Measurements from ENCODE around the gene KPNA3.

KPNA3 gene

GRCh38 chr13:49679246-49679645 is 113.2 kb downstream of the KPNA3 start:
- DNase-seq: no peak
- intact Hi-C loops (cut with DNase I; ENCODE audit: low total_unique reads): no loop called here
- H3K27ac ChIP-seq: no peak overlapping the region

GRCh38 chr13:49678191-49678914 is 114.1 kb downstream of the KPNA3 start:
- H3K4me3 ChIP-seq: no peak overlapping the region
- intact Hi-C loops (cut with DNase I; ENCODE audit: low total_unique reads): no loop called here

More at GRCh38 chr13:49679246-49679645, 113.2 kb downstream of the KPNA3 start:
- TF ChIP-seq CTCF (IDR thresholded peaks at IDR 0.05): no peak
- Histone ChIP-seq H3K9me3 (no peaks in the 10 kb centered on the region), H3K4me1 (no peaks in the 10 kb centered on the region), H3K4me3 (no peak overlapping the region), H3K27me3 (no peaks in the 10 kb centered on the region), H3K36me3 (no peaks in the 10 kb centered on the region)

GRCh38 chr13:49676581-49677298 is 115.7 kb downstream of the KPNA3 start:
- Histone ChIP-seq H3K27me3 (no peaks in the 10 kb centered on the region), H3K4me3 (no peak overlapping the region), H3K27ac (no peak overlapping the region), H3K36me3 (no peaks in the 10 kb centered on the region), H3K4me1 (no peaks in the 10 kb centered on the region), H3K9me3 (no peaks in the 10 kb centered on the region)
- TF ChIP-seq CTCF (IDR thresholded peaks at IDR 0.05): no peak
- intact Hi-C loops (cut with DNase I; ENCODE audit: low total_unique reads): no loop called here
- DNase-seq: no peak

More at GRCh38 chr13:49678191-49678914, 114.1 kb downstream of the KPNA3 start:
- Histone ChIP-seq H3K27me3 (no peaks in the 10 kb centered on the region), H3K36me3 (no peaks in the 10 kb centered on the region), H3K9me3 (no peaks in the 10 kb centered on the region), H3K4me1 (no peaks in the 10 kb centered on the region), H3K27ac (no peak overlapping the region)
- no peak for TF ChIP-seq CTCF (IDR thresholded peaks at IDR 0.05)
- DNase-seq: no peak

GRCh38 chr13:49670828-49671227 is 121.7 kb downstream of the KPNA3 start:
- DNase-seq: no peak
- H3K4me1 ChIP-seq: no peaks in the 10 kb centered on the region
- peaks cover 0 to 18% (median 8%) of the 10 kb centered on the region in 3 donors for H3K36me3 ChIP-seq
- no peaks in the 10 kb centered on the region for H3K27me3 ChIP-seq
- no peak overlapping the region for H3K4me3 ChIP-seq
- TF ChIP-seq CTCF (IDR thresholded peaks at IDR 0.05): no peak
- intact Hi-C loops (cut with DNase I; ENCODE audit: low total_unique reads): no loop called here
- no peaks in the 10 kb centered on the region for H3K9me3 ChIP-seq
- no peak overlapping the region for H3K27ac ChIP-seq

- no peaks in the 10 kb centered on the region for H3K4me1 ChIP-seq
- DNase-seq: no peak
- TF ChIP-seq CTCF (IDR thresholded peaks at IDR 0.05): peak; percentile 34 to 48
- no peak overlapping the region for H3K4me3 ChIP-seq
- no peak overlapping the region for H3K27ac ChIP-seq
- H3K9me3 ChIP-seq: no peaks in the 10 kb centered on the region
- peaks cover 0 to 18% (median 8%) of the 10 kb centered on the region in 3 donors for H3K36me3 ChIP-seq
- intact Hi-C loops (cut with DNase I; ENCODE audit: low total_unique reads): loop anchor here (5.0 kb wide), 1 partner anchor 177 kb away; no protein-coding TSS in a partner anchor
- no peaks in the 10 kb centered on the region for H3K27me3 ChIP-seq
Observed at GRCh38 chr13:49669735-49670309, 122.7 kb downstream of the KPNA3 start.

All from tibial artery (tissue), 4 donors.